ENCODE data around the gene AGR3.
"Not testable (repeated sequence)": the region's sequence is repeated elsewhere in the genome, so short reads cannot be mapped to it uniquely, and the experiment has no call there.

Gene AGR3

GRCh38 chr7:16875861-16876260, 5.9 kb downstream of the AGR3 start:
- no peak for TF ChIP-seq CTCF (IDR thresholded peaks at IDR 0.05; ENCODE audit: extremely low read depth, missing control alignments)
- DNase-seq (ENCODE audit: low spot score) = no peak

GRCh38 chr7:16874066-16874465, 7.7 kb downstream of the AGR3 start:
- TF ChIP-seq CTCF (IDR thresholded peaks at IDR 0.05; ENCODE audit: extremely low read depth, missing control alignments) = no peak
- no peak for DNase-seq (ENCODE audit: low spot score)

GRCh38 chr7:16867328-16867727, 14.5 kb downstream of the AGR3 start:
- no peak for TF ChIP-seq CTCF (IDR thresholded peaks at IDR 0.05; ENCODE audit: extremely low read depth, missing control alignments)
- DNase-seq (ENCODE audit: low spot score) = no peak

- DNase-seq (ENCODE audit: low spot score) = not testable (repeated sequence)
Measured at GRCh38 chr7:16853189-16853588, 28.6 kb downstream of the AGR3 start.

- TF ChIP-seq CTCF (IDR thresholded peaks at IDR 0.05; ENCODE audit: extremely low read depth, missing control alignments) = no peak
- no peak for DNase-seq (ENCODE audit: low spot score)
Measured at GRCh38 chr7:16851829-16852228, 30.0 kb downstream of the AGR3 start.

GRCh38 chr7:16850614-16851466, 30.9 kb downstream of the AGR3 start:
- DNase-seq (ENCODE audit: low spot score) = no peak
- TF ChIP-seq CTCF (IDR thresholded peaks at IDR 0.05; ENCODE audit: extremely low read depth, missing control alignments) = no peak

- no peak for DNase-seq (ENCODE audit: low spot score)
- TF ChIP-seq CTCF (IDR thresholded peaks at IDR 0.05; ENCODE audit: extremely low read depth, missing control alignments) = no peak
Measured at GRCh38 chr7:16849296-16850148, 32.3 kb downstream of the AGR3 start.
